Mammary epithelial cell (primary cell): ENCODE results near the gene STUB1.

Experiments
- CTCF ChIP-seq, 2 donors: IDR thresholded peaks in 1 of 2; conservative IDR thresholded peaks in 1 of 2; 2 replicates each; pipeline ENCODE4 v1.5.1; 2011 to 2012; ENCODE audit warnings: inconsistent platforms in 2 of 2, low read length in 2 of 2, mild to moderate bottlenecking in 2 of 2, control low read depth in 1 of 2, low read depth in 1 of 2; ENCODE audit not compliant: insufficient read depth in 1 of 2; ENCODE audit errors: extremely low read depth in 1 of 2
- EZH2 ChIP-seq: IDR thresholded peaks from 2 replicates; pipeline ENCODE4 v1.6.1; 2012; ENCODE audit warnings: low read length, inconsistent platforms, borderline replicate concordance

GRCh38 chr16:681746-682427 is 1.7 kb downstream of the STUB1 start:
- no peak for TF ChIP-seq CTCF (conservative IDR thresholded peaks at IDR 0.05 in 1 of 2, IDR thresholded peaks at IDR 0.05 in 1 of 2; ENCODE audit: extremely low read depth in 1 of 2, insufficient read depth in 1 of 2, low read depth in 1 of 2, low read length in 2 of 2)
- no peak for TF ChIP-seq EZH2
